GM19467 (cell line): ENCODE measurements around the gene SETD7.

ENCODE experiments used
- ATAC-seq: cut with Tn5 transposase; IDR thresholded peaks from one replicate; pipeline ENCODE4 v1.9.1; 2021; ENCODE audit warnings: mild to moderate bottlenecking, moderate library complexity; ENCODE audit not compliant: unreplicated experiment

Gene SETD7

DNA sequence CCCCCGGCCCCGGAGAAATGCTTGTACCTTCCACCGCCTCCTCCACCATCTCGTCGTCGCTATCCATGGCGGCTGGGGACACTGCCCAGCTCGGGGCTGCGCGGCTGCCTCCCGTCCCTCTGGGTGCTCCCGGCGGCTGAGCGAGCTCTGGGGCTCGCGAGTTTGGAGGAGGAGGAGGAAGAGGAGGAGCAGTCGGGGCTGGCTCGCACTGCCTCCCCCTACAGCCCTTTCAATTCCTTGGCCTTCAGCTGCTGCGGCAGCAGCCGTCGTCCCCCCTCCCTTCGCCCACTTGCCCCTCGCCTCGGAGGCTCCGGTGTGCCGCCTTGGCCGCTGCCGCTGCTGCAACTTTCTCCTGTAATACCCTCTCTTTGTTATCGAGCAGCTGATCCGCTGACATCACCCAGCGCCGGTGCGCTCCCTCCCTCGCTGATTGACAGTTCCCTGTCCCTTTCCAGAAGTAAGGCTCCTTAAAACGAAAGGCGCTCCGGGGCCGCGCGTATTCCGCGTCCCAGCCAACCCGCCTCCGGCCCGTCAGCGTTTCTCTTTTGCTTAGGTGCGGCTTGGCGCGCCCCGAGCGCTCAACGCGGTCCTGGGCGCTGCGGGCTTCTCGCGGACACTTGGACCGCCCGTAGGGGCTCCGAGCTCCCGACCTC, at the start of gene SETD7:
Gene SETD7 (minus strand): TSS at position 149 of the 653 bp plus-strand sequence. CDS start 82 bp downstream, at position 67.
- no peak for ATAC-seq

DNA sequence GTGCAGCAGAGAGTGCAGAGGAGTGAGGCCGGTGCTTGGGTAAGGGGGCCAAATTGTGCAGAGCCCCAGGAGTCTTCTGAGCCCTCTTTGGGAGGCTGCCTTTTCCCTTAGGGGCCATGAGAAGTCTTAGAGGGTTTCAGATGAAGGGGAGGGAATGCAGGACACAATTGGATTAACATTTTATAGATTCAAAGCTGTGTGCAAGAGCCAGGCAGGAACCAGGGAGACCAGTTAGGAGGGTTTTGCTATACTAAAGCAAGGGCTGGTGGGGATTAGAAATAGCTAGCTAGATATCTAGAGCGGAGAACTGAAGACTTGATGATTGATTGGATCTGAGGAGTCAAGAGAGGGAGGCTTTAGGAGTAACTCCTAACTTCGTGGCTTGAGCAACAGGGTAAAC, 49.5 kb upstream of the SETD7 start:
- ATAC-seq, result no peak

DNA sequence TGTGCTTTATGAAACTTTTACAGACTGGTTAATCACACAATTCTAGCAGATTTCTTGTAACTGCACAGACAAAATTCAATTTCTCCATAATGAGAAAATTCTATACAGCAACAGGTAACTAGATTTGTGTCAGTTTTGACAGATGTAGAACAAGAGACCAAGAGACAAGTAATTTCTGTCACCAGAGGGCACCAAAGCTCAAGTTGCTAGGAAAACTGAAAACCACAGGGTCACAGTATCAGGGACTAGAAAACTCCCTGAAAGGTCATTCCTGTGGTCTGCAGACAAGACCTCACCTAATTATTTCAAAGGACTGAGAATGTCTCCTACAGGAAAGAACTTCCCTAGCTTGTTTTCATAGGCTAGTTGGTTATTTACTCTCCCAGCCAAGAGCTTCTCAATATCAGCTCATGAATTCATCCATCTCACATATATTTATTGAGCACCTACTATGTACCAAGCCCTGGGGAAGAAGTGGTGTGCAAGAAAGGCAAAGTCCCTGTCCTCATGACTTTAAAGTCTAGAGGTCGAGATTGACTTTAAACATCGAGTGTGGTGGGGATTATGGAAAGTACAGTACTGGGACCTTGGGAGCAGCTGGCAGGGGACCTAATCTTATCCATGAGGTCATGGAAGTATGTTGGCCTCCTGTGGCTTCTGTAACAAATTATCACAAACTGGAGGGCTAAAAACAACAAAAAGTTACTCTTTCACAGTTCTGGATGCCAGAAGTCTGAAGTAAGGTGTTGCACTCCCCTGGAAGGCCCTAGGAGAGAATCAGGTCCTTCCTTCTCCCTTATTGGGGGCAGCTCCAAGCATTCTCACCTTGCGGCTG, 47.8 kb upstream of the SETD7 start:
- no peak for ATAC-seq

DNA sequence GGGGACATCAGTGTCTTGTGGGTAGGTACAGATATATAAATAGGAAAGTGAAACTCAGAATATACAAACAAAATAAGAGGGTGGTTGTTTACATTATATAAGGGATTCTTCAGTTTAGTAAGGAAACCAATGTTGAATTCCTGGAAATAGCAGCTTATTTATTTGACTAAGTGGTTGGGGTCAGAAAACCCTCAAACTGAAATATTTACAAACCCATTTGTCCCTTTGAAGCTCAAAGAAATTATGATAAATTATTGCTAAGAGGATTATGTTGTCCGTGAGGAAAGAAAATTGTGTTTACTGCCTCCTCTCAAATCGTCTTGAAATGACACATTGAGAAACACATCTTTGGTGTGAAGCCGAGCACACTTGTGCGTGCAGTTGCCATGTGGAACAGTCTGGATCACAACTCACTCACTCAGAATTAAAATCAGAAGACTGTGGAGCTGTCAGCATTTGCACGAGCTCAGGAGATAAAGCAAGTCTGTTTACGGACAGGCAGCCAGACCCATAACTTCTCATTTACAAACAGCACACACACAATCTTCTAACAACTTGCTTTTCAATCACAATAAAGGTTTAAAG, 46.8 kb upstream of the SETD7 start:
- no peak for ATAC-seq

DNA sequence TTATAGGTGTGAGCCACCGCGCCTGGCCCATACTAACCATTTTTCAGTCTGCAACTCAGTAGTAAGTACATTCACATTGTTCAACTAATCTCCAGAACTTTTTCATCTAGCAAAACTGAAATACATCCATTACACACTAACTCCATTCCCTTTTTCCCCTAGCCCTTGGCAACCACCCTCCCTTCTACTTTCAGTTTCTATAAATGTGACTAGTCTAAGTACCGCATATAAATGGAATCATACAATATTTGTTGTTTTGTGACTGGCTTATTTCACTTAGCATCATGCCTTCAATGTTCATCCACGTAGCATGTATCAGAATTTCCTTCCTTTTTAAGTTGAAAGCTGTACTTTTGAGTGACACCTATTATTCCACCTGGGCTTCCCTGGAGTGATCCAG, 44.6 kb upstream of the SETD7 start:
- no peak for ATAC-seq

DNA sequence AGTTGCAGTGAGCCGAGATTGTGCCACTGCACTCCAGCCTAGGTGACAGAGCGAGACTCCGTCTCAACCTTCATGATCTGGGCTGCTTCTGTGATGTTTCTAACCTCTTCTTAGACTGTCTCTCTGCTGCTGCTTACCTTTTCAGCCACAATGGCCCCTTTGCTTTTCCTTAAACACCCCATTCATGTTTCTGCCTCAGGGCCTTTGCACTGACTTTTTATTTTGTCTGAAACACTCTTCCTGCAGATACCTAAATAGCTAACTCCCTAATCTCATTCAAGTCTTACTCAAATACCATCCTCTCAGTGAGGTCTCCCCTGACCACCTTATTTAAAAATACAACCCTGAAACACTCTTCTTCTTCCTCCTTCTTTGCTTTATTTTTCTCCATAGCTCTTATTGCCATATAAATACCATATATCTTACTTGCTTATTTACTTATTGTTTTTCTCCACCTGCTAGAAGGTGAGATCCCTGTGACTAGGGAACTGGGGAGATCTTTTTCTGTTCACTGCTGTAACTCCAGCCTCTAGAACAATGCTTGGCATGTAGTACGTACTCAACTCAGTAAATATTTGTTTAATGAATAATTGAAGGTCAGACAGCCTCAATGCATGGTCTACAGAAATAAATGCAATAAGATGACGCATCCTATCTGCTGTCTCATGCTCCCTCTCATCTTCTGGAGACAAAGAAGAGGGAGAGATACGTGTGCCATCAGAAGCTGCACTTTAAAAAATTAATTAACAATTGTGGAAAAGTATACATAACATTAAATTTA, 43.8 kb upstream of the SETD7 start:
- no peak for ATAC-seq

DNA sequence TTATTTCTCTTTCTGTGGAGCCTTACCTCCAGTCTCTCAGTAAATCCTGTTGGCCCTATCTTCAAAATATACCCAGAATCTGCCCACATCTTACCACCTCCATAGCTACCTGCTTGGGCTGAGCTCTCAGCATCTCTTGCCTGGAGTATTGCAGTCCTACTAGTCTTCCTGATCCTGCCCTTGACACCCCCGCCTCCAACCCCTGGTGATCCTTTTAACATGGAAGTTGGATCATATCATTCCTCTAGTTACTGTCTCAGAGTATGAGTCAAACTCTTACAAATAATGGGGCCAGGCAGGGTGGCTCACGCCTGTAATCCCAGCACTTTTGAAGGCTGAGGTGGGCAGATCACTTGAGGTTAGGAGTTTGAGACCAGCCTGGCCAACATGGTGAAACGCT, 43.1 kb upstream of the SETD7 start:
- no peak for ATAC-seq

DNA sequence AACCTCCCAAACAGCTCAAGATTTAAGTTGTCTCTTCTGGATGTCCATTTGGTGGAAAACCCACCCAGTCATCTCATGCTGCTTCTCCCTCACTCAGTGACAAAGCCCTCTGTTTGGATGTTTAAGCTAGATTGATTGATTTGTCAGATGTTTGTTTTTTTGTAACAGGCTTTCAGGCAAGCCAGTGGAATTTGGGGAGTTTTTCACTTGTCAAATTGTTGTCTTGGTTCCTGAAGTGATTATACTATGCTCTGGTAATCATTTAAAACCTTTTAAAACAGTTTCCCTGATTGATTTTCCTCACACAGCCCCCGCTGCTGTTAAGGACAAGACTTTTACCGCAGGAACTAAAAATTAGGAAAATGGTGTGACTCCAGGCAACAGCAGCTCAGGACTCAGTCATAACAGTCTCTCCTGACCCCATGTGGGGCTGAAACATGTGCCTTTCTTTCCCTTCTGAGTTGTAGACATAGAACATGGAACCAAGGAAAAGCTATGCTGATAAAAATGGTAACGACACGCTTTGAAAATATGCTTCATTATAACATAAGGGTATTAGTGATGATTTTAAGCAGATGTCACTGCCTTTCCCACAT, 40.8 kb upstream of the SETD7 start:
- no peak for ATAC-seq

DNA sequence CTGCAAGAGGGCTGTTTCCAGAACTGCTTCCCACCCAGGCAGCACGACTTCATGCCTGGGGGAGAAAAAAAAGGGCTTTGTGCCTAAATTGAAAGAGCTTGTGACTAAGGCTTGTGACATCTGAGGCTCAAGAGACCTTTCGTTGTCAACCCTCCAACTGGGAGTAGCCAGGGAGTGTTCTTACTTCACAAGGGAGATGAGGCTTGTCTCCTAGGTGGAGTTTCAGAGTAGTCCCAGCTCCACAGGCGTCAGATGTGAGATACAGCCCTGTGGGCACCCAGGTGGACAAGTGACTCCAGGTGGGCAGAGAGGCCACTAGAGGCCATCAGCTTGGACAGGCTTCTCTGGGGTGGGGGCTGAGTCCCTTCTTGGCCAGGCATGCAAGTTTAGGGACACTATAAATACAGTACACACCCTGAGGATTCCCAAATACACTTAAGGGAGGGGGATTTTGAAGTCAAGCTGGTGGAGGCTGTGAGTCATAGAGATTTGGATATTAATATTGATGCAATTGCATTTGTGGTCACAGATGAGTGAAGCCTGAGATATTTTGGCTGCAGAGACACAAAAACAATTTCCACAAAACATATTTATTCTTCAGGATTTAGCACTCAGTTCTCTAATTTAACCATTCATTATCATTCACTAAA, 40.1 kb upstream of the SETD7 start:
- no peak for ATAC-seq

DNA sequence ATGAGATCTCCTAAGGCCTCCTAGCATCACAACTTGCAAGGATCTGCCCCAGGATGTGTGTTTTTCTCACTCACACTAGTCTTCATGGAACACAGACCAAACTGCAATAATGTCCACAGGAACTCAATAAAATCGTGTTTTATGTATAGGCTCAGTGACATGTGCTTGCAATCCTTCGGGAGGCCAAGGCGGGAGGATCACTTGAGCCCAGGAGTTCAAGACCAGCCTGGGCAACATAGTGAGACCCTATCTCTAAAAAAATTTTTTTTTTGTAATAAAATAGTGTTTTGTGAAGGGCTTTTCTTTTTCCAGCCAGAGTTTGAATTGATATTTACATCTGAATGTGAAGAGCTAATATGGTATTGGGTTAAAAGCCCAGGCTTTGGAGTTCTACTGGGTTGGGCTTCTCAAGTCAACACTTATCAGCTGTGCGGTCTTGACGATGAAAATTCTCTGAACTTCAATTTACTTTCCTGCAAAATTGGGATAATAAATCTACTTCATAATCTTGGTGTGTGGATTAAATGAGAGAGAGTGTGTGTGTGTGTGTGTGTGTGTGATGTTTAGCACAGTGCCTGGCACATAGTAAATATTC, 38.7 kb upstream of the SETD7 start:
- ATAC-seq, result no peak

DNA sequence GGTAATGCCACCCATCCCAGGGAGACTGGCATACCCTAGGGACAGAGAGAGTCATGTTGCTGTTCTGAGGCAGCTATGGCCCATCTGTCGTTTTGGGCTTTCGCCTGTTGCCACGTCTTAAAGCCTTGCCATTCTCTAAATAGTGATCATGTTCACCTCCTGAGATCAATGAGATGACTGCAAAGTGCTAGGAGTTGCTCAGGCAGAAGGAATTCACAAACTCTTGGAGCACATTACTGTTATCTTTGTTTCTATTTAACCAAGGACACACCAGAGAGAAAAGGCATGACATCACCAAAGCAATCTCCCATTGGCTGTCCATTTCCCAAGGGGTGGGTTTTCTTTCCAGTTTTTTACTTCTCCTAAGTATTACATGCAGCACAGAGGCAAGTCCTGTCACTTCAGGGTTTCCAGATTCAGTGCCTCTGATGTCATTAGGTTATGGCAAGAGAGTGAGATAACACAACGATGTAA, 37.1 kb upstream of the SETD7 start:
- ATAC-seq, result no peak

DNA sequence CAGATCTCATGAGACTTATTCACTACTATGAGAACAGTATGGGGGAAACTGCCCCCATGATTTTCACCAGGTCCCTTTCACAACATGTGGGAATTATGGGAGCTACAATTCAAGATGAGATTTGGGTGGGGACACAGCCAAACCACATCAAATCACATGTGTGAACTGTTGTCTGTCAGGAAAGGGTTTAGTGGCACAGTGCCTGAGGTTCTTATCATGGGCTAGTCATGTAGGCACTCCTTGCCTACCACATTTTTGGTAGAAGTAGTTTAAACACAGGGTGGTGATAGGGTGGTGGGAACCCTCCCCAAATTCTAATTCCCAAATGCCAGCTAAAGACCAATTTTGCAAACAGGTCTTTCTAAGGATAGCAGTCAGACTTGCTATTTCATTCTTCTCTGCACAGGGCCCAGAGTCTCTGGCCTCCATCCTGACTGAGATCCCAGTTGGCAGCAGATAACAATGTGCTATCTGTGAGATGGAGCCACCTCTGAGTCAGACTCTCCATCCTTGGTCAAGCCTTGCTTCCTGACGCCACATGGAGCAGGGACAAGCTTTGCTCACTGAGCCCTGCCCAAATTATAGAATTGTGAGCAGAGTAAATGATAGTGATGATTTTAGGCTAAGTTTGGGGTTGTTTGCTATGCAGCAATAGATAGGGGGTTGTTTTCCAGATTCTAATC, 33.5 kb upstream of the SETD7 start:
- no peak for ATAC-seq

DNA sequence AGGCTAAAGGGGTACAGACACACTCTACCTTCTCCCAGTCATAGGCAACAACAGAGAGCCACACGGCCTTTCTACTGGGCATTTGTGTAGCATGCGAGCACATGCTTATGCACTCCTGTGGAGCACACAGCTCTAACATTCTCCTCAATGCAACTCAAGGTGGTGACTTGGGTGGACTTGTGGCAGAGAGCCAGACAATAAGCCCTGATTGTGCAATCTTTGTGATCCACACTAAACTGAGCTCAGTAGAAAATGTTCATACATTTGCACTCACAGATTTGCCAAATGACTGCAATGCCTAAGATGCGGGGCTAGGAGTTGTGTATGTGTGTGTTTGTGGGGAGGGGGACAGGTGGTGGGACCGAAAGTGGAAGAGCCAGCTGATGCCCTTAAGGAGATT, 31.4 kb upstream of the SETD7 start:
- no peak for ATAC-seq

DNA sequence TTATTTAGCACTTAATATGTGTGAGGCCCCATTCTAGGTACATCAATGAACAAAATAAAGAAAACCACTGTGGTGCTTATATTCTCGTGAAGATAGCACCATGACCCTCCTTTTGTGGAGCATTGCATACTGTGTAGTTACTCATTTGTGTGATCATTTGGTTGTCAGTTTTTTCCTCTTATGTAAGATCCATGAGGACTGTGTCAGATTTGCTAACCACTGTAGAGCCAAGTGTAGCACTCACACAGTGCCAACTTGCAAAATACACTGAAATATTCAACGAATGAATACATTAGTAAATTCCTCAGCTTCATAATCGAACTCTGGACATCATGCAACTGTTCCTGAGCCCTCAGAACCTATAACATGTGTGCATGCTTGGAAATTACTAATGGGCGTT, 29.5 kb upstream of the SETD7 start:
- ATAC-seq, result no peak

DNA sequence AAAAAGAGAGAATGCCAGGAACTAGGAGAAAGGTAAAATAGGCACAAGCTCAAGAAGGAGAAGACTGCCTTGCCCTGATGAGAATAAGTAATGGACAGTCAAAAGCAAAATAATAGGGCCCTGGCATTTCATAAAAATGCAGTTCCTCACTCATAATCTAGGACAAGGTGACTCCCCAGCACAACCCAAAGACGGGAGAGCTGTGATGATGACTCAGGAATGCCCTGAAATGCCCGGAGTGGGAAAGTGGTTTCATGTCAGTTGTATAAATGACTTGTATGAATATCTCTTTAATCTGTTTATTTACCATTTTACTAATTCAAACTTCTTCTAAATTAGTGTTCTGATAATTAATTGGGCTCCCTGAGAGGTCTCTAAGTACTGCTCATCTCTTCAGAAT, 28.8 kb upstream of the SETD7 start:
- ATAC-seq, result no peak

DNA sequence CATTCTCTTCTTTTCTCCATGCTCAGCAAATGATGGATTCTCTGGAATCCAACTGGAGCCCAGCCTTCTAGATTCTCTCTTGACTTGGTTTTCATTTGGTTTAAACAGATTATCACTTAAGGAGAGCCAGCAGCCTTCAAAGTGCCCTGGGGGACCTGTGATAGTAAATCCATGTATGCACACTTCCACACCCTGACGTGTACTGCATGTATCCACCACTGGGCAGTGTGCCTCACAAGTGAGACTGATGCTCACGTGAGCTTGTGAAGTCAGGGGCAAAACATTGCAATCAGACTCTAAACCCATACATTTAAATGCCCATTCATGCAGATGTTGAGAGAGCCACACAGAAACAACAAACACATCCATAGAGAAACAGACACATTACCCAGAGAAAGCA, 28.0 kb upstream of the SETD7 start:
- no peak for ATAC-seq

DNA sequence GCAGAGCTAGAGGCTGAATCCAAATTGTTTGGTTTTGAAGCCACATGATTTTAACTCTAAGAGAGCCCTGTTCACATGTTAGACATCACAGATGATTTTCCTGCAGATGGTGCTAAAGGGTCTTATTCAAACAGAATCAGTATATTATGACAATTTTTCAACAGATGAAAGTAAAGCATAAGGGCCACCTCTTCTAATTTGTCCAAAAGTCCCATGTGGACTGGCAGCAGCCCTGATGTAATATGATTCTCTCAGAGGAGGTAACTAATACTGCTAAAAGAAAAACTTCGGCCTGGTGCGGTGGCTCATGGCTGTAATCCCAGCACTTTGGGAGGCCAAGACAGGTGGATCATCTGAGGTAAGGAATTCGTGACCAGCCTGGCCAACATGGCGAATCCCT, 26.0 kb upstream of the SETD7 start:
- no peak for ATAC-seq

DNA sequence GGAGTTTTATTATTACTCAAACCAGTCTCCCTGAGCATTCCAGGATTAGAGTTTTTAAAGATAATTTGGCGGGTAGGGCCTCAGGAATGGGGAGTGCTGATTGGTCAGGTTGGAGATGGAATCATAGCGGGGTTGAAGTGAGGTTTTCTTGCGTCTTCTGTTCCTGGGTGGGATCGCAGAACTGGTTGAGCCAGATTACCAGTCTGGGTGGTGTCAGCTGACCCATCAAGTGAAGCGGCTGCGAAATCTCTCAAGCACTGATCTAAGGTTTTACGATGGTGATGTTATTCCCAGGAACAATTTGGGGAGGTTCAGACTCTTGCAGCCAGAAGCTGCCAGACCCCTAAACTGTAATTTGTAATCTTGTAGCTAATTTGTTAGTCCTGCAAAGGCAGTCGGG, 25.1 kb upstream of the SETD7 start:
- no peak for ATAC-seq

DNA sequence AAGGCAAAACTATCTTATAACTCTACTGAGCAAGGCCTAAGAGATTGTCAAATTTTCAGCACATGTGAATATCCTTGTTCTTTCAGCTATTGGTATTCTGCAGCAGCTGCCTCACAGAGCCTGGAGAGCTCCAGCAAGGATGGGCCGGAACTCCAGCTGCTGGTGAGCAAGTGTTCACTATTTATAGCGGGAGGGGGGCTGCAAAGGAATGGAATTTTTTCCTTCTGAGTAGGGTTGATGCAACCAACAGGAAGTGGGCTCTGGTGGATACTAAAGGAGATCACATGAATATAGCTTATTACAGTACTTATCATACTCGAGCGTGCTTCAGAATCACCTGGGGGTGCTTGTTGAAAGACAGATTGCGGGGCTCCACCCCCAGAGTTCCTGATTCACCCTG, 20.2 kb upstream of the SETD7 start:
- ATAC-seq, result no peak
